ENCODE results near the gene TAF13.

TAF13 gene

DNA sequence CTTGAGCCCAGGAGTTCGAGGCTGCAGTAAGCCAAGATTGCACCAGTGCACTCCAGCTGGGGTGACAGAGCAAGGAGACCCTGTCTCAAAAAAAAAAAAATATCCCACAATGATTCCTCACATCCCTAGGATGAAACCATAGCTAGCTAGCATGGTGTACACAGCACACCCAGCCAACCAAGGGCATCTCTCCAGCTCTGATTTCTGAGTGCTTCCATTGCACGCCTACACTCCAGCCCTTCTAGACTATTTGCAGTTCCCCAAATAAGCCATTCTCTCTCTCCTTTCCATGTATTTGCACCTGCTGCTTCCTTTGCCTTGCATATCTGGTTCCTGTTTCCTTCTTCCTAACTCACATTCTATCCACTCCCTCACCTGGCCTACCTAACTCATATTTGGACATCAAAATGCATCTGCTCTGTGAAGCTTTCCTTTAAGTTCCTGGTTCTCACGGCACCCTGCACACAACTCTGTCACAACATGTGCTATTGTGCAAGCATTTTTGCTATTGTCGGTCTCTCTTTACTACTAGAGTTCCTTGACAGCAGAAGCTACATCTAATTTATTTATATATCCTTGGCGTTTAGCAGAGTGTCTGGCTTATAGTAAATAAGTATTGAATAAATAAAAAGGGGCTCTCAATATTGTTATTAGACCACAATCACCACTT, 35.7 kb upstream of the TAF13 start:
- H3K9me3 ChIP-seq (ENCODE audit: control insufficient read depth in 2 of 2, low read length in 2 of 2): no peaks in the 10 kb centered on the region
- H3K27ac ChIP-seq (ENCODE audit: low read depth in 2 of 2, low read length in 2 of 2): no peak overlapping the region
- peaks cover 24 to 28% of the 10 kb centered on the region in 2 donors for H3K4me1 ChIP-seq (ENCODE audit: control insufficient read depth in 2 of 2, insufficient read depth in 2 of 2, low read length in 2 of 2)
- no peak overlapping the region for H3K4me3 ChIP-seq (ENCODE audit: low read length in 2 of 2)
- no peak overlapping the region for H3K9ac ChIP-seq (ENCODE audit: low read depth in 1 of 2, low read length in 2 of 2)
- H3K36me3 ChIP-seq (ENCODE audit: control insufficient read depth in 2 of 2, insufficient read depth in 2 of 2, low read length in 2 of 2): no peaks in the 10 kb centered on the region
- H3K27me3 ChIP-seq (ENCODE audit: control insufficient read depth in 2 of 2, insufficient read depth in 2 of 2, low read length in 2 of 2): peaks cover 0 to 4% of the 10 kb centered on the region in 2 donors

DNA sequence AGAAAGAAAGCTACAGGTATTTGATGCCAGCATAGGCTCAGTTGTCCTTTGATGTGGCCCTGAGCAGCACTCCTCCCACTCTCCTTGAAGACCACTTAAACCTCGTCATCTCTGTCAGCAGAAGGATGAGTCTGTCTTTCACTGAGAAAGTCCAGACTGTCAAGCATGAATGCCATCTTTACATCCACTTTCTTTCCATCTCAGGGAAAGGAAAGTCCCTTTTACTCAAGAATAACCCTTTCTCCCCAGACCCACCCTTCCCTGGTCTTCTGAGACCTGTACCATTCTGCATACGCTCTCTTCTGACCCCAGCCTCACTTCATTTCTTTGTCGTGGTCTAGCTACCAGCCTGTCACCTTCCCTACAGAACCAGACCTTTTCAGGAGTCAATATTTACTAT, 34.1 kb upstream of the TAF13 start:
- Histone ChIP-seq H3K9me3 (ENCODE audit: control insufficient read depth in 2 of 2, low read length in 2 of 2) (no peaks in the 10 kb centered on the region), H3K36me3 (ENCODE audit: control insufficient read depth in 2 of 2, insufficient read depth in 2 of 2, low read length in 2 of 2) (no peaks in the 10 kb centered on the region), H3K9ac (ENCODE audit: low read depth in 1 of 2, low read length in 2 of 2) (no peak overlapping the region), H3K27me3 (ENCODE audit: control insufficient read depth in 2 of 2, insufficient read depth in 2 of 2, low read length in 2 of 2) (peaks cover 0 to 4% of the 10 kb centered on the region in 2 donors), H3K4me1 (ENCODE audit: control insufficient read depth in 2 of 2, insufficient read depth in 2 of 2, low read length in 2 of 2) (peaks cover 20 to 24% of the 10 kb centered on the region in 2 donors), H3K27ac (ENCODE audit: low read depth in 2 of 2, low read length in 2 of 2) (no peak overlapping the region), H3K4me3 (ENCODE audit: low read length in 2 of 2) (no peak overlapping the region)

DNA sequence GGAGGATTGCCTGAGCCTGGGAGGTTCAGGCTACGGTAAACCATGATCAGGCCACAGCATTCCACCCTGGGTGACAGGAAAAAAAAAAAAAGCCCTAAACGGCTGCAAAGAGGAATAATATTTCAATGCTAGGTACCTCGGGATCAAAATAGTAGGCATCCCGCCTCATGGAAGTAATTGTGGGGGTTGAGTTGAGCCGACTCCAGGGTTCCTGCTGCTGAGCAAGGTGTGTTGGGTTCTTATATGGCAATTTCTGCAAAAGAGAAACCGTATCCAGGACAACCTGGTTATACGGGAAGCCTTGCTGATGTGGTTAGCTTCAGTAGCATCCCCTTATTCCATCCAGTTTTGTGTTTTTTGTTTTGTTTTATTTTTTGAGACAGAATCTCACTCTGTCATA, 32.0 kb upstream of the TAF13 start:
- Histone ChIP-seq H3K4me1 (ENCODE audit: control insufficient read depth in 2 of 2, insufficient read depth in 2 of 2, low read length in 2 of 2) (peaks cover 6% of the 10 kb centered on the region in 2 donors), H3K27me3 (ENCODE audit: control insufficient read depth in 2 of 2, insufficient read depth in 2 of 2, low read length in 2 of 2) (no peaks in the 10 kb centered on the region), H3K9me3 (ENCODE audit: control insufficient read depth in 2 of 2, low read length in 2 of 2) (no peaks in the 10 kb centered on the region), H3K27ac (ENCODE audit: low read depth in 2 of 2, low read length in 2 of 2) (no peak overlapping the region), H3K9ac (ENCODE audit: low read depth in 1 of 2, low read length in 2 of 2) (no peak overlapping the region), H3K36me3 (ENCODE audit: control insufficient read depth in 2 of 2, insufficient read depth in 2 of 2, low read length in 2 of 2) (no peaks in the 10 kb centered on the region), H3K4me3 (ENCODE audit: low read length in 2 of 2) (no peak overlapping the region)

DNA sequence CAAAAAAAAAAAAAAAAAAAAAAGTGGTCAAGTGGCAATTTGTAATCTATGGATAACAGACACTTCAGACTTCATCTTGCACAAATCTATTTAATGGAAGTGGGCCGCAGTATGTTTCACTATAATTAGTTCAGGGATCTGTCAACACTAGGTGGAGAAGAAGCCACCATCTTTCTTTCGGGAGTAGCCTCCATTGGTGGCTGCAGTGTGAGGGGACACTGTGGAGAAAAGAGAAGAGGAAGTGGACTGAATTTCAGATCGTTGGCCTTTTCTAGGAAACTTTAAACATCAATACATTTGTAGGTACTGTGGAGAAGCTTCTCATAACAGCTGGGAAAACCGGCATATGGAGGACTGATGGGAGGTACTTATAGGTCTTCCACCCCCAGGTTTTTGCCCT, 30.1 kb upstream of the TAF13 start:
- H3K4me3 ChIP-seq (ENCODE audit: low read length in 2 of 2): no peak overlapping the region
- no peaks in the 10 kb centered on the region for H3K27me3 ChIP-seq (ENCODE audit: control insufficient read depth in 2 of 2, insufficient read depth in 2 of 2, low read length in 2 of 2)
- peaks cover under 1 to 3% of the 10 kb centered on the region in 2 donors for H3K4me1 ChIP-seq (ENCODE audit: control insufficient read depth in 2 of 2, insufficient read depth in 2 of 2, low read length in 2 of 2)
- no peaks in the 10 kb centered on the region for H3K9me3 ChIP-seq (ENCODE audit: control insufficient read depth in 2 of 2, low read length in 2 of 2)
- no peak overlapping the region for H3K9ac ChIP-seq (ENCODE audit: low read depth in 1 of 2, low read length in 2 of 2)
- H3K36me3 ChIP-seq (ENCODE audit: control insufficient read depth in 2 of 2, insufficient read depth in 2 of 2, low read length in 2 of 2): no peaks in the 10 kb centered on the region
- H3K27ac ChIP-seq (ENCODE audit: low read depth in 2 of 2, low read length in 2 of 2): no peak overlapping the region

DNA sequence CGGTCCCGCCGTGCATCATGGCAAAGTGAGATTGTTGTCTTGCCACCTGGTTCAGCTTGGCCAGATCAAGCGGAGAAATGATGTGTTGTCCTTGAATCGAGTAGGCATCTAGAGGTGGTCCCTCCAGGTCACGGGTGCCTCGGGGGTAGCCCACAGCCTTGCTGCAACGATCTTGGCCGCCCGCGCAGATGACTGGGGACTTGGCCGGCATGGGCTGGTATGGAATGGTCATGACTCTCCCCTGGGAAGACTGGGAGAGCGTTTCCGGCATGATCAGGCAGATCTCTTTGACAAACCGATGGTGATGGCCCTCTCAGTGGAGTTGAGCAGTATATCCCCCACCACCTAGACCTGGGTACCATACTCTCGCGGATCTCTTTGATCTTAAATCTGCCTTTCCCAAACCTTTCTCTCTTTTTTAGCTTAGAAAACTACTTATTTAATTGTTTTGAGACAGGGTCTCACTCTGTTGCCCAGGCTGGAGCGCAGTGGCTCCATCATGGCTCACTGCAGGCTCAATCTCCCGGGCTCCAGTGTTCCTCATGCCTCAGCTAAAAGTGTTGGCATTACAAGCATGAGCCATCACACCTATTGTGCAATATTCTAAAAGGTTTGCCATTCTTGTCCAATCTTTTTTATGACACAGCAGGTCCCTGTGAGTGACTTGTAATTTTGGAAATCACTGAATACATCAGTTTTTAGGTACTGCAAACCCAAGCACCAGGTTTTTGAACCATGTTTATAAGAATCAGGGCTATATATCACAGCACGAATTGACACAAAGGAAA, 28.8 kb upstream of the TAF13 start:
- Histone ChIP-seq H3K4me1 (ENCODE audit: control insufficient read depth in 2 of 2, insufficient read depth in 2 of 2, low read length in 2 of 2) (peaks cover 3% of the 10 kb centered on the region in 2 donors), H3K9me3 (ENCODE audit: control insufficient read depth in 2 of 2, low read length in 2 of 2) (no peaks in the 10 kb centered on the region), H3K9ac (ENCODE audit: low read depth in 1 of 2, low read length in 2 of 2) (no peak overlapping the region), H3K27ac (ENCODE audit: low read depth in 2 of 2, low read length in 2 of 2) (no peak overlapping the region), H3K4me3 (ENCODE audit: low read length in 2 of 2) (no peak overlapping the region), H3K27me3 (ENCODE audit: control insufficient read depth in 2 of 2, insufficient read depth in 2 of 2, low read length in 2 of 2) (no peaks in the 10 kb centered on the region), H3K36me3 (ENCODE audit: control insufficient read depth in 2 of 2, insufficient read depth in 2 of 2, low read length in 2 of 2) (no peaks in the 10 kb centered on the region)

DNA sequence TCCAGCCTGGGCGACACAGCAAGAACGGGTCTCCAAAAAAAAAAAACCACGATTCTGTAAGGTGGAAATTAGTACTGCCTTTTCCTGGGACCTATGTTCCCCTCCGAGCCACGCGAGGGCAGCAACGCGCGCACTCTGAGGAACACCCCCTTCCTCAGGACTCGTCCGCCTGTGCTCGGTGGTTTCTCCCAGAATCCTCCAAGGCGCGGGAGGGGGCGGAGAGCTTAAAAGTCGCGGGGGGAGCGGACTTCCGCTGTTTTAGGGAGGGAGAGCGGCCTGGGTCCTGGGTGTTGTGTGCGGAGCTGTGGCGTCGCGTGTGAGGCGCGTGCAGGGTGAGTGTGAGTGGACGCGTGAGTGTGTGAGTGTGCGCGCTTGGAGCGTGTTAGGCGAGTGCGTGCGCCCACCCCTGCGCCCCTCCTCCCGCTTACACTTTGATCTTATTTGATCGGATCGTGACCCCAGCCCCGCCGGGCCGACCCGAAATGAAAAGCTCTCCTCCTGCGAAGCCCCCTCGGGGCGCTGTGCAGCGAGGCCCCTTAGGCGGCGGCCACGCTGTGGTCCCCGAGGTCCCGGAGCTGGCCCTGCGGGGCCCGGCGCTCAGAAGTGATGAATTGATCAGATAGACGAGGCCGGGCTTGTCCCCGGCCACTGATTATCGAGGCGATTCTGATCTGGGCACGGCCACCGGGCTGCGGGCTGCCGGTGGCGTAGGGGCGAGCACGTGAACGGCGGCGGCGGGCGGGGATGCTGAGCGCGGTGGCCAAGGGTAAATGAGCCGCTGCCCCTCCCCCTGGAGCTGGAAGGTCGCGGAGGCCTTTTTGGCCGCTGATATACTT, 24.4 kb upstream of the TAF13 start:
- peak overlapping the region; percentile 88 to 91 for H3K4me3 ChIP-seq (ENCODE audit: low read length in 2 of 2)
- no peaks in the 10 kb centered on the region for H3K9me3 ChIP-seq (ENCODE audit: control insufficient read depth in 2 of 2, low read length in 2 of 2)
- H3K27ac ChIP-seq (ENCODE audit: low read depth in 2 of 2, low read length in 2 of 2): peak overlapping the region; percentile 95 to 96
- H3K4me1 ChIP-seq (ENCODE audit: control insufficient read depth in 2 of 2, insufficient read depth in 2 of 2, low read length in 2 of 2): peaks cover 3 to 12% of the 10 kb centered on the region in 2 donors
- peaks cover 0 to 2% of the 10 kb centered on the region in 2 donors for H3K36me3 ChIP-seq (ENCODE audit: control insufficient read depth in 2 of 2, insufficient read depth in 2 of 2, low read length in 2 of 2)
- H3K9ac ChIP-seq (ENCODE audit: low read depth in 1 of 2, low read length in 2 of 2): peak overlapping the region; percentile 95 to 99
- no peaks in the 10 kb centered on the region for H3K27me3 ChIP-seq (ENCODE audit: control insufficient read depth in 2 of 2, insufficient read depth in 2 of 2, low read length in 2 of 2)

DNA sequence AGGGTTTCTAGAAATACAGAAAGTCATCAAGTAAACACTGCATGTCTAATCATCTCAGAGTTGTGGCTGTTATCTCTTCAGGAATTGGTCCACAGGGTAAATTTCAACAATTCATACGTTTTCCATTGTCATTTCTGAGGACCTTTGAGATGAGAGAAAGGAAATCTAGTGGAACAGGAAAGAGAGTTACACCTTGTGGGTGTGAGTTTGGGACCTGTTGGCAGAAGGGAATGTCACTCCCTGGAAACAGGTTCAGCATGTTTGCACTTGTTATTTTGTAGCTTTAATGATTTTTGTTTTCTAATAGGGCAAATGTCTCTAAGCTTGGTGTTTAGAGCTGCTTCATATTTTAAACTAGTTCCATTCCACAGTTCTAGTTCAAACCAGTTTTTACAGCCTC, 20.3 kb upstream of the TAF13 start:
- peak overlapping the region in 1 of 2 donors; percentile 37 for H3K27ac ChIP-seq (ENCODE audit: low read depth in 2 of 2, low read length in 2 of 2)
- H3K9me3 ChIP-seq (ENCODE audit: control insufficient read depth in 2 of 2, low read length in 2 of 2): no peaks in the 10 kb centered on the region
- H3K27me3 ChIP-seq (ENCODE audit: control insufficient read depth in 2 of 2, insufficient read depth in 2 of 2, low read length in 2 of 2): no peaks in the 10 kb centered on the region
- no peak overlapping the region for H3K4me3 ChIP-seq (ENCODE audit: low read length in 2 of 2)
- peak overlapping the region in 1 of 2 donors; percentile 26 for H3K9ac ChIP-seq (ENCODE audit: low read depth in 1 of 2, low read length in 2 of 2)
- peaks cover 12 to 15% of the 10 kb centered on the region in 2 donors for H3K36me3 ChIP-seq (ENCODE audit: control insufficient read depth in 2 of 2, insufficient read depth in 2 of 2, low read length in 2 of 2)
- peaks cover 17 to 26% of the 10 kb centered on the region in 2 donors for H3K4me1 ChIP-seq (ENCODE audit: control insufficient read depth in 2 of 2, insufficient read depth in 2 of 2, low read length in 2 of 2)

DNA sequence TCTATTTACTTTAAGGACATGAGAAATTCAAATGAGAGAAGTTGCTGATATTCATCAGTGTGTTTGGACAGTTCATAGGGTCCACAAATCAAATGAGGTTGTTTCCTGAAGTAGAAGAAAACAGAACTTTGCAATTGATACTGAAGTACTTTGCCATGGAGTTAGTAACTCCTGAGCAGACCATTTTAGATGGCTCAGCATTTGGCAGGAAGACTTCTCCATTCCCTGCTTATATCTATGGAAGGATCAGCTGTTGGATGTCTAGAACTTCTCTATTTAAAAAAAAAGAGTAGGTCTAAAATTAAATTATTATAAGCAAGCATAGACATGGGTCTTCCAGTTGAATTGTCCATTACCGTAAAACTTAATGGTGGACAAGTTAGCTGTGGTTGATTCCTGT, 19.8 kb upstream of the TAF13 start:
- H3K9me3 ChIP-seq (ENCODE audit: control insufficient read depth in 2 of 2, low read length in 2 of 2): no peaks in the 10 kb centered on the region
- peak overlapping the region in 1 of 2 donors; percentile 20 for H3K9ac ChIP-seq (ENCODE audit: low read depth in 1 of 2, low read length in 2 of 2)
- H3K4me3 ChIP-seq (ENCODE audit: low read length in 2 of 2): no peak overlapping the region
- peaks cover 12 to 15% of the 10 kb centered on the region in 2 donors for H3K36me3 ChIP-seq (ENCODE audit: control insufficient read depth in 2 of 2, insufficient read depth in 2 of 2, low read length in 2 of 2)
- H3K27ac ChIP-seq (ENCODE audit: low read depth in 2 of 2, low read length in 2 of 2): peak overlapping the region in 1 of 2 donors; percentile 37
- H3K27me3 ChIP-seq (ENCODE audit: control insufficient read depth in 2 of 2, insufficient read depth in 2 of 2, low read length in 2 of 2): no peaks in the 10 kb centered on the region
- peaks cover 17 to 25% of the 10 kb centered on the region in 2 donors for H3K4me1 ChIP-seq (ENCODE audit: control insufficient read depth in 2 of 2, insufficient read depth in 2 of 2, low read length in 2 of 2)

DNA sequence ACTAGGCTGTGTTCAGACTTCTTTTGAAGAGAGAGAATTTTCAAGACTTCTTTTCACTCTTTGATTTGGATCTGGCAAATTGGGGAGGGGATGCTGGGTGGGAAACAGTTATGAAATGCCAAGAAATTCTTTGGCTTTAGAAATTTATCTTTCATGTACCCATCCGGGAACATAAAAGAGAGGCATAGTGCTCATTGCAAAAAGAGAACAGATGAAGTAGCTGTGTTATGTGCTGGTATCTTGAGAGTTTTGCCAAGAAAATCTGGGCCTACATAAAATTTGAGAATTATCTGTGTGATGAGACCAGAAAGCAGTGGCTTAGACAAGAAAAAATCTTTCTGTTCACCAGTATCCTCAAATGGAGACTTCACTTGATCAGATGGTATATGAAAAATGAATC, 19.1 kb upstream of the TAF13 start:
- Histone ChIP-seq H3K27ac (ENCODE audit: low read depth in 2 of 2, low read length in 2 of 2) (no peak overlapping the region), H3K9ac (ENCODE audit: low read depth in 1 of 2, low read length in 2 of 2) (no peak overlapping the region), H3K4me1 (ENCODE audit: control insufficient read depth in 2 of 2, insufficient read depth in 2 of 2, low read length in 2 of 2) (peaks cover 17 to 25% of the 10 kb centered on the region in 2 donors), H3K27me3 (ENCODE audit: control insufficient read depth in 2 of 2, insufficient read depth in 2 of 2, low read length in 2 of 2) (no peaks in the 10 kb centered on the region), H3K36me3 (ENCODE audit: control insufficient read depth in 2 of 2, insufficient read depth in 2 of 2, low read length in 2 of 2) (peaks cover 12 to 15% of the 10 kb centered on the region in 2 donors), H3K4me3 (ENCODE audit: low read length in 2 of 2) (no peak overlapping the region), H3K9me3 (ENCODE audit: control insufficient read depth in 2 of 2, low read length in 2 of 2) (no peaks in the 10 kb centered on the region)

Measured in mucosa of rectum (tissue), 2 donors.